Pulmonary artery endothelial cell (primary cell): ENCODE measurements around the gene CTR9. TPM values are rescaled to one million over a fixed set of nuclear protein-coding genes. Genes with fewer than 3 reads are reported as not detected.
A peak's percentile ranks its signal among the peaks of the same experiment; 100 is the strongest.

Source experiments
- DNase-seq: peaks from one replicate; pipeline ENCODE4 v3.0.0-alpha.2; 2011; ENCODE audit warnings: low read depth, low spot score
- total RNA-seq: library from RNA; depleted of rRNA; stranded (reverse); fragments of >200 nt; gene quantifications from 2 replicates; pipeline ENCODE4 v1.2.3, GENCODE V29; 2014

CTR9 gene
- total RNA-seq, 1 donor from 2014 or later: 30.2 TPM

GRCh38 chr11:10779086-10779485, 28.0 kb downstream of the CTR9 start:
- DNase-seq: no peak

- no peak for DNase-seq
Measured at GRCh38 chr11:10780040-10780439, 29.0 kb downstream of the CTR9 start.

DNA sequence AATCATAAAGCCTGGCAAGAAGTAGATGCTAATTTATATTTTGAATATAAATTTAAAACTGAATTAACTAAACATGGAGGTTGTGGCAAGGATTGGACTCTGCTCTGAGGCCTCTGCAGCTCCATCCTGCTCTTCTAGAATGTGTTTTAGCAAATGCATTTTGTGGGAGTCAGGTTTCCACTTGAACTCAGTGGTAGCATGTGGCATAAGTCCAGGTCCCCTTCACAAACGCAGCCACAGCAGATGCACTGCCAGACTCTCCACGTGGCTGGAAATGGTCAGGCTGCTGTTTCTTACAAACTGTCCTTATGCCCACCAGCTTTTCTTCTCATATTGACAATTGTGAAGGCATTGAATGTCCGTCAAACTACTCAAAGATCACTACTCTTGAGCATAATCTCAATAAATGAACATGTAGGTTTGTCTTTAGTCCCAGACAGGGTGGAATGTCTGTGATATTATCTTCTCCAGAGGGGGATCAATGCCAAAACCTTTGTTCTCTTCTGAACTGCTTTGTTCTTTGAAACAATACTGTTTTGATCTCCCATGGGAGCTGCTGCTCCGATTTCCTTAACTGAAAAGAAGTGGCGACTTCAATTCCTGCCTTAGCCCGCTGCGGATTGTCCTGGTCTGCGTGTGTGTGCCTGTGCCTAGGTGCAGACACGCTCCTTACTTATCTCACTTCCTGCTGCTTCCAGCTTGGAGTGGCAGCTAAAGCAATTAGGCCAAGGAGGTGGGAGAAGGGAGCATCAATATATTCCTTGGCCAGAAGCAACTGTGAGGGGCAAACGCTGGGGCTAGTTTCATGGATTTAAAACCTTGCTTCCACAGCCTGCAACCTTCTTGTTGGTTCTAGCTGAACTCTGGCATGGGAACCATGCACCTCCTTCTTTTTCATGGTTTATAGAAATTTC, 33.4 kb downstream of the CTR9 start:
- no peak for DNase-seq

GRCh38 chr11:10785146-10785474, 34.1 kb downstream of the CTR9 start:
- DNase-seq: no peak

DNA sequence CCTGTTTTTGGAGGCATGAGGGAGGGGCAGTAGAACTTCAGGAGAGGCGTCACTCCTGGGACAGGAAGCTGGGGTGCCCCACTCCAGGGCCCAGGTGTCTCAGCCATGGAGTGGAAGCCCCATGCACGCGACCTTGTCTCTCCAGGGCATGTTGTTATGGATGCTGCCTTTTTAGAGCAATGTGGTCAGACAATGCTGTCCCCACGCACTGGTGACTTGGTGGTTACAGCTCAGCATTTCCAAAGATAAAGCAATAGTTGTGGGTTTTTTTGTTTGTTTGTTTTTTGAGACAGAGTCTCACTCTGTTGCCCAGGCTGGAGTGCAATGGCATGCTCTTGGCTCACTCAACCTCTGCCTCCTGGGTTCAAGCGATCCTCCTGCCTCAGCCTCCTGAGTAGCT, 35.4 kb downstream of the CTR9 start:
- DNase-seq: no peak

DNA sequence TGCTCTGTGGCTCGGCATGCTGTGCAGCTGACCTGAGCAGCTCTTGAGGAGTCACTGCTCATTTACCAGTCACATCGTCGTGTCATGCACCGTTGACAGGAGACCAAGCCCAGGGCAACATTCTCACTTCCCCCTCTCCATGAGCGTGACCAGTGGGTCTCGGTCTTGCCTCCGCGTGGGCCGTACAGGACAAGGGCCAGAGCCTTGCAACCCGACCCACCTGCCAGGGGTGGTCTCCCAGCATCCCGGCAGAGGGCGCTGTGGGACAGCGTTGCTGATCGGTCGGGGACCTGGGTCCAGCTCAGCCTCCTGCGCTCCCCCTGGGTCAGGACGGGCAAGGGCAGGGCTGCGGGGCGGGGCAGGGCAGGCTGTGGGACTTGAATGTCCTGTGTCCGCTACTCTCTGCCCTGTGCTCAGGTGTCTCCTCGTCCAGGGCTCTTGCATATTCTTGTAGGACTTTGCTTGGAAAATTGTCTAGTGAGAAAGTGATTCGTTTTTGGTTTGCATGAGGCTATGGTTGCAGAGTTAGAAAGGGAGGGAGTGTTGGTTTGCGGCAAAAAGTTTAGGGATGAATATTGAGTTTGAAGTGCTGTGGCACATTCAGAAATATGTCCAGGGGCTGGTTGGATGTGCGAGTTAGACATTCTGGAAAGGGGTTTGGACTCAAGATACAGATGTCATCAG, 41.5 kb downstream of the CTR9 start:
- no peak for DNase-seq

DNA sequence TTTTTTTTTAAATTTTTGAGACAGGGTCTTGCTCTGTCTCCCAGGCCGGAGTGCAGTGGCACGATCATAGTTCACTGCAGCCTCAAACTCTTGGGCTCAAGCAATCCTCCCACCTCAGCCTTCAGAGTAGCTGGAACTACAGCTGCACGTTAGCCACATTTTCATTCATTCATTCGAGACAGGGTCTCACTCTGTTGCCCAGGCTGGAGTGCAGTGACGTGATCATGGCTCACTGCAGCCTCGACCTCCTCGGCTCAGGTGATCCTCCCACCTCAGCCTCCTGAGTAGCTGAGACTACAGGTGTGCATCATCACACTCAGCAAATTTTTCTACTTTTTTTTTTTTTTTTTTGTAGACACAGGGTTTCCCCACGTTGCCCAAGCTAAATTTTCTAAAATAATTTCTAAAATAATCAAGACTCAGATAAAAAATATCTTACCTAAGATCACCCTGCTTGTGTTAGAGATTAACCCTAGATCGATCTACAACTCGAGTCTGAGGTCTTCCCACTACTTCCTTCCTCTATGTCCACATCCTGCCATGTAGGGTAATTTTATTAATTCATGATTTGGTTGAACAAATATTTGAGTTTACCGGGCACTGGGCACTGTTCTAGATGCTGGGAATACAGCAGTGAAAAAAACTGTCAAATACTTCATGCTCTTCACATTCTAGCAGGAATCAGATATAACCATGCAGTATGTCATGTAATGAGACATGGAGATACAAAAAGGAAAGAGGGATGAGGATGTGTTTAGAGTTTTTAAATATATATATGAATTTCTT, 42.6 kb downstream of the CTR9 start:
- no peak for DNase-seq

DNA sequence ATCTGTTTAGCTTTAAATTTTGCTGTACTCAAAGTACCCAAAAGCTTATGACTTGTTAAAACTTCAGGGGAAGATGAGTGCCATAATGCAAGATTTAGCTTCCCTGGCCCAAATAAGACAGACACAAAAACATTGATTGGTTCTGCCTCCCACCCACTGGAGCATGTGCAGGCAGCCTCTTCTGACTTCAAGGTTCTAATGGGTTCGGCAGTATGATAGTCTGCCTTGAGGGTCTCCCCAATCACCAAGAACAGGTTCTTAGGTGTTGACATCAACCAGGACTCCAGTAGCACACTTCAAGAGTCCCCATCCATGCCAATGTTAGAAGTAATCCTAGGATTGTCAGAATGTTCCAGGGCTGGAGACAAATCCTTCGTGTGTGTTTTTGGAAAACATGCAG, 45.1 kb downstream of the CTR9 start:
- DNase-seq: no peak

- no peak for DNase-seq
Measured at GRCh38 chr11:10797001-10797400, 46.0 kb downstream of the CTR9 start.

GRCh38 chr11:10797531-10797930, 46.5 kb downstream of the CTR9 start:
- DNase-seq: no peak

DNA sequence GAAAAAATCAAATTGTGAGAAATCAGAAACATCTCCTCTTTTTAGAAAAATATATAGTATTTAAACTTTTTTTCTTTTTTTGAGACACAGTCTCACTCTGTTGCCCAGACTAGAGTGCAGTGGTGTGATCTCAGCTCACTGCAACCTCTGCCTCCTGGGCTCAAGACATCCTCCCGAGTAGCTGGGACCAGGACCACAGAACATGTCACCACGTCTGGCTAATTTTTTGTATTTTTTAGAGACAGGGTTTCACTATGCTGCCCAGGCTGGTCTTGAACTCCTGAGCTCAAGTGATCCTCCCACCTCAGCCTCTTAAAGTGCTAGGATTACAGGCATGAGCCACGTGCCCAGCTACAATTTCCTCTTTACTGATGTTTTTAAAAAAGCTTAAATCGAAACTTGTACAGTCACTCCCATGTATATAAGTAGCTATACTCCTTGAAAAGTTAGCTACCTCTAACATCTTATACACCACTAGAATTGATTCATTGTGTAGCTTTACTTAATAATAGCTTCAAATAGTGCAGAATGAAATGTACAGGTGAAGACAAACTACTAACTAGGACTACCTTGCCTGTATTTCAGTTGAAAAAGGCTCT, 47.4 kb downstream of the CTR9 start:
- DNase-seq: no peak

GRCh38 chr11:10800292-10800691, 49.2 kb downstream of the CTR9 start:
- no peak for DNase-seq

- no peak for DNase-seq
Measured at GRCh38 chr11:10803676-10804075, 52.6 kb downstream of the CTR9 start.

- no peak for DNase-seq
Measured at GRCh38 chr11:10805741-10806140, 54.7 kb downstream of the CTR9 start.

- DNase-seq: no peak
Measured at GRCh38 chr11:10806206-10806605, 55.2 kb downstream of the CTR9 start.

DNA sequence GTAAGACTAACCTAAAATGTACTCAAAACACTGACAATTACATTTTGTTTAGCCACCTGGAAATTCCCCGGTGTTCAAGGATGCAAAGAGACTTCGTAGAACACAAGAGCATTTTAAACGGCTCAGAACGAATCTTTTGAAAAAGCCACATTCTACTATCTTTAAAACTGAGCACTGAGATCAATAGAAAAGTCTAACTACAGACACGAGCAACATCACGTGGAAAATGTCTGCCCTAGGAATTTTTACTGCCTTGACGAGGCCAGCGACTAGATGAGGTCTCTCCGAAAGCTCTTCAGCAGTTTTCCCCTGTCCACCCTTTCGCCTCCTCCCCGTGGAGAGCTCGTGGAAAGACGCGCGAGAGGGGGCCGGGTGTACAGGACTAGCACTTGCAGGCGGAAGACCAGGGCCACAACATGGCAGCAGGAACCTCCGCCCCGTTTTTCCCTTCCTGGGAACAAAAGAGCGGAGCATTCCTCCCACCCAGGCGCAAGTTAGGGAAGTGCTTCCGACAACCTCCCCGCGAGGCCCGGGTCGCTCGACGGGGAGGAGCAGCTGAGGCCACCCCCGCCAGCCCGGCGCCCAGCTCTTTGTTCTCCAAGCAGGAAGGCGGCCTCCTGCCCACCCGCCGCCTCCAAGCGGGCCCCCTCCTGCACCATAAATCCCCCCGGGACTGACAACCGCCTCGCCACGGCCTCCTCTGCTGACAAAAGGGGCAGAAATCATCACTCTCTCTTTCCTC, 56.6 kb downstream of the CTR9 start:
- DNase-seq: no peak

GRCh38 chr11:10808235-10808552, 57.1 kb downstream of the CTR9 start:
- no peak for DNase-seq

DNA sequence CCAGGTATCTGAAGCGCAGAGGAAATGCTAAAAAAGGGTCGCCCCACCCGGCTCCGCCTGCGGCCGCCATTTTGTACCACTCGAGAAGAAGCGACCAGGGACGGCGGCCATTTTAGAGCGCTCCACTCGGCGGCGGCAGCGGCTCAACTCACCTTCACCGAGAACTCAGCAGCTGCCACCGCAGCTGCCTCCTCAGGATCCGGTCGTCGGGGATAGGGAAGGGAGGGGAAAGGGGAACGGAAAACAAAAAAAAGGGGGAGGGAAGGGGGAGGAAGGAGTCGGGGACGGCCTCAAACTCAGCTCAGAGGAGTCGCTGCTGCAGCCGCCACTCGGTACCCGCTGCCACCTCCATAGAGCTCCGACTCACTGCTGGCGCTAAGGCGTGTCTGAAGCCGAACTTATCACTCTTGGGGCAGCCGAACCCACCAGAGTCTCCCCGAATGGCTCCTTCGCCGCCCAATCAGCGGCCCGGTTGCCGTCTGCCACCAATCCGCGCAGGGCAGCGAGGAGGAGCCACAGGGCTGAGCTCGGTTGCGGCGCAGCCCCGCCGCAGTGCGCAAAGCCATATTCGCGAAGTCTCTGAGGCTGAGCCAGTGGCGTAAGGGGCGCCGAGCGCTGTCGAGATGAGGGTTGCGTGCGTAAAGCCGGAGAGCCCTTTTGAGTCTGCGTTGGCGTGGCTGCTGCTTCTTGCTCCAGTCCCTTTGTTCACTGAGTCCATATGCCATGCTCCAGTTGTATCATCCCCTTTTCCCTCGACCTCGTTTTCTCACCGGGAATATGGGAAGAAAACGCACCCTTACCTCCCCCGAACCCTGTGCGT, 57.7 kb downstream of the CTR9 start, which contains the start of gene EIF4G2:
Gene EIF4G2, minus strand, starts transcription at position 374 of the 820 bp plus-strand sequence.
- DNase-seq: peak; percentile 97

DNA sequence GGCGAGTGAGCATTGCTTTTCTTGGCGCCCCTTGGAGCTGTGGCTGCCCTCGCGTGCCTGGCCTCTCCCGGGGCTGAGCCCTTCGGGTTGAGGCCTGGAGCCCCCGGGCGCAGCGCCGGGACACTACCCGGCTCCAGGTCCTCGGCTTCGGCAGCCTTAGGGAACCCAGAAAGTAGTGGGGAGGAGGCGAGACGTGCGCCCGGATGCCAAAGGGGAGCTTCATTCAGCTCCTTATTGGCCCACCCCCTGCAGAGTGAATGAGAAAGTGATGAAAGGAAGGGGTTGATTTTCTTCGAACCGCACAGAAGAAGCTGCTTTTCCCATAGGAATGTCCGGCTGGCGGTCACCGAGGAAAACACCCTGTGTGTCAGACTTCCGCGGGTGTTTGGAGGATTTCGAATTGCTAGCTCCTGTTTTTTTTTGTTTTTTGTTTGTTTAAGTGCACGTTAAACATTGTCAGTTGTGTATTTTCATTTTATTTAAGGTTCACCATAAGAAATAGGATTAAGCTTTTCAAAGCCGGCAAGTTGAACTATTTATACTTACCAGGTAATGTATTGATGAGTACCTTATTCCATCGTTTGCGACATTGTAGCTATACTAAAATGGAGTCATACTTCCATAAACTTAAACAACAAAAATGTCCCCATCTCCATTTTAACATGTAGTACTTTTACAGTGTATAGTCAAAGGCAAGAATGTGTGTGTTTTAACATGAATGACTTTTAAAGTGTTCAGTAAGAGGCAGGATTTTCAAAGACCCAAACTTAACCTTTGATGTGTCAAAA, 58.5 kb downstream of the CTR9 start:
- DNase-seq: peak; percentile 37
